Fibroblast of pulmonary artery (primary cell): Measurements from ENCODE around the gene CSTPP1.

Experiments used
- DNase-seq: peaks from one replicate; pipeline ENCODE4 v3.0.0-alpha.2; 2010; ENCODE audit warnings: low read depth
- H3K4me3 ChIP-seq: replicated peaks from 2 replicates; pipeline ENCODE4 v1.5.1; 2011; ENCODE audit warnings: low read depth, mild to moderate bottlenecking, control low read depth, low read length, moderate library complexity
- TF ChIP-seq, protein P1 (sequence below): IDR thresholded peaks from 2 replicates; pipeline ENCODE4 v1.5.1; 2011; ENCODE audit warnings: mild to moderate bottlenecking, control low read depth, low read length, inconsistent platforms; ENCODE audit errors: missing control alignments

CSTPP1 gene

DNA sequence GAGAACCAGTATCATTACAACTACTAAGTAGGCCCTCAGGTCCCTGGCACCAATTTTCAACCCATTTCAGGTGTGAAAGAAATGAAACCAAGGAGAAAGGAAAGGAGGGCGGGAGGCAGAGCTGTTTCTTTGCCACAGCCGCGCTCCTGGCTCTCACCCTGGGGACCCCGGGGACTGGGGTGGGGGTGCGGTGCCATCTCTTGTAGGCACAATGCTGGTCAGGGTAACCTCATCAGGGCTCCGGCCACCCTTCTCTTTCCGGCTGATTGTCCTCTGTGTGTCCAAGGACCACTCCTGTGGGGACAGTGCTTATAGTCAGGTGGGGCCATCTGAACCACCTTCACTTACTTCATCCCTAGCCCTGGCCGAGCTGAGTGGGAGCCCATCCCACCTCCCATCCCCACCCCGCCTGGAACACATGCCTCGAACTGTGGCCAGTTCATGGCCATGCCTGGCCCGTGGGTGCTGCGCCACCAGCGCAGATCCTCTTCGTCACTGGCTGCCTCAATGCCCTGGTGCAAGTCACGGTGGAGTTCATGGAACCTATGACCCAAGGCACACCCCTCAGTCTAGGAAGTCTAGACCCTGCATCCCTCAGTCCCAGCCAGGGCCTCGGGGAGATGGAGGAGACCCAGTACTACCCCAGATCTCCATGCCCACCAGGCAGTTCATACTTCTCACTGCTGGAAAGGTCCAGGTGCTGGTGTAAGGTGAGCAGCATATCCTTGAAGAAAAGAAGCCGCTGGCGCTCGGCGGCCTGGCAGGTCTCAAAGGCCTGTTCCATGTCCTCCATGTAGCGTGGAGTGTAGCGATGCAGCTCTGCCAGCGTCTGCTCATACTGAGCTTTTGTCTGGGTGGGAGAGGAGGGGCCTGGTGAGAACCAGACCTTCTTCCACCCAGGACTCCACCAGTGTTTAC is 242.4 kb downstream of the CSTPP1 start:
- TF ChIP-seq, protein P1, sequence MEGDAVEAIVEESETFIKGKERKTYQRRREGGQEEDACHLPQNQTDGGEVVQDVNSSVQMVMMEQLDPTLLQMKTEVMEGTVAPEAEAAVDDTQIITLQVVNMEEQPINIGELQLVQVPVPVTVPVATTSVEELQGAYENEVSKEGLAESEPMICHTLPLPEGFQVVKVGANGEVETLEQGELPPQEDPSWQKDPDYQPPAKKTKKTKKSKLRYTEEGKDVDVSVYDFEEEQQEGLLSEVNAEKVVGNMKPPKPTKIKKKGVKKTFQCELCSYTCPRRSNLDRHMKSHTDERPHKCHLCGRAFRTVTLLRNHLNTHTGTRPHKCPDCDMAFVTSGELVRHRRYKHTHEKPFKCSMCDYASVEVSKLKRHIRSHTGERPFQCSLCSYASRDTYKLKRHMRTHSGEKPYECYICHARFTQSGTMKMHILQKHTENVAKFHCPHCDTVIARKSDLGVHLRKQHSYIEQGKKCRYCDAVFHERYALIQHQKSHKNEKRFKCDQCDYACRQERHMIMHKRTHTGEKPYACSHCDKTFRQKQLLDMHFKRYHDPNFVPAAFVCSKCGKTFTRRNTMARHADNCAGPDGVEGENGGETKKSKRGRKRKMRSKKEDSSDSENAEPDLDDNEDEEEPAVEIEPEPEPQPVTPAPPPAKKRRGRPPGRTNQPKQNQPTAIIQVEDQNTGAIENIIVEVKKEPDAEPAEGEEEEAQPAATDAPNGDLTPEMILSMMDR, result no peak
- DNase-seq, result no peak
- no peak overlapping the region for H3K4me3 ChIP-seq

DNA sequence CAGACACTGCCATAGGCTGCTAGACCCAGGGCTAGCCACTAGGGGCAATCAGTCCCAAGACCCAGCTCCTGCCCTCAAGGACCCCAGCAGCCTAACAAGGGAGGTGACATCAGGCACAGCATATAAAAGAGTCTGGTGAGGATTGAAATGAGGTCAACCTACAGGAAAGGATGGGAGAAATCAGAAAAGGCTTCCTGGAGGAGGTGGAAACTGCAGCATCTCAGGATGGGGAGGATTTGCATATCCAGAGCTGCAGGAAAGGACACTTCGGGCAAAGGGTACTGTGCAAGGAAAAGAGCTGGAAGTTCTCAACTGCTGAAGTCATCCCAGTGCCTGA is 243.1 kb downstream of the CSTPP1 start:
- no peak overlapping the region for H3K4me3 ChIP-seq
- TF ChIP-seq, protein P1, result peak; percentile 71
- peak; percentile 52 for DNase-seq

DNA sequence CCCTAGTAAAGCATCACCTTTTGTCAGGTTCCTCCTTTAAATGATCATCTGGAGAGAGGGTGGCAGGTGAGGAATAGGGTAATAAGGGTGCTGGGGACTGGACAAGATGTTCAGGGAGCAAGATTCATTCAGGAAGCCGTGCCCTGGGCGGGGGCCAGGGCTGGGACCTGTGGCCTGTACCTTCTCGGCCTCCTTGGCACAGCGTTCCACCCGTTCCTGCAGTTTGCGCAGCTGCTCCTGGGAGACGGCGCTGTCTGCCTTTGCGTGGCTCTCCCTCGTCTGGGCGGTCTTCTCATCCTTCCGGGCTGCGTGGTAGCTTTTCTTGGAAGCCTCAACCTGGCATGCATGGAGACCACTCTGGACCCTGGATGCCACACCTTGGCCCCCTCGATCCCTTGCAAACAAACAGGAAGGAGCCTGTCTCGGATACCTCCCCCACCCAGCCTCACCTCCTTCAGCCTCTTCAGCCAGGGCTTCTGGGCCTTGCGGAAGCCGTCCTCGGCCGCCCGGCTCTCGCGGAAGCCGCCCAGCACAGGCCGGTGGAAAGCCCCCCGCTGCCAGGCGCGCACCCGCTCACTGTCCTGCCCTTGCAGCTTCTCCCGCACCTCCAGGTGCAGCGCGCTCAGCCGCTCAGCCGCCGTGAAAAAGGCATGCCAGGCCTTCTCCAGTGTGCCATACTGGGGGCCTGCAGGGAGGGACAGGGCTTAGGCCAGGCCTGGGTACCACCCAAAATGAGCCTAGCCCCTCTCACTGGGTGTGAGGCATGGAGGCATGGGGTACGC is 243.6 kb downstream of the CSTPP1 start:
- no peak overlapping the region for H3K4me3 ChIP-seq
- no peak for DNase-seq
- TF ChIP-seq, protein P1, result no peak

DNA sequence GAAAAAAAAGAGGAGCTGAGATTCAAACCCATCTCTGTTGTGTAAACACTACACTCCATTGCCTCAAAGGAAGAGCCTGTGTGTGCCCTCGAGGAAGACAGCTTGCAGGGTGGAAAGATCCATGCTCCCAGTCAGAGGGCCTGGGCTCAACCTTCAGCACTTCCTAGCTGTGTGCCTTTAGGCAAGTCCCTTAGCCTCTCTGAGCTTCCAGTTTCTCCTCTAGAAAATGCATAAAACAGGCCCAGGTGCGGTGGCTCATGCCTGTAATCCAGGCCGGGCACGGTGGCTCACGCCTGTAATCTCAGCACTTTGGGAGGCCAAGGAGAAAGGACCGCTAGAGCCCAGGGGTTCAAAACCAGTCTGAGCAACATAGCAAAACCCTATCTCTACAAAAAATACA is 244.7 kb downstream of the CSTPP1 start:
- TF ChIP-seq, protein P1, result no peak
- H3K4me3 ChIP-seq, result no peak overlapping the region
- DNase-seq, result no peak

DNA sequence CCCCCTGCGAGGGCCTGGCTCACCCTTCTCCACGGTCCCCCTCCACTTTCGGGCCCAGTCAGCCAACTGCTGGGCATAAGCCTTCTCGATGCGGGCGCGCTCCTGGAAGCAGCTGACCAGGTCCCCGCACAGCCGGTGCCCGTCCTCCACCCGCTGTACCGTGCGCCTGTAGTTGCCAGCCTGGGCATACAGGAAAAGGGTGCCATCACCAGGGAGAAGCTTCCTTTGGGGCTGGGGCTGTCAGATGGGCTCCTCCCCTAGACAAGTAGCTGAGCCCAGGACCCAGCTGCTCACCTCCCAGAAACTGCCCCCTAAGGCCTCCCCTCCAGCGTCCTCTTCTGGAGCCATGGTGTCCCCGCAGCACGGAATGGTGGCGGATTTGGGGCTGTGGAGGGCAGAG is 245.8 kb downstream of the CSTPP1 start:
- TF ChIP-seq, protein P1, result no peak
- no peak for DNase-seq
- no peak overlapping the region for H3K4me3 ChIP-seq

DNA sequence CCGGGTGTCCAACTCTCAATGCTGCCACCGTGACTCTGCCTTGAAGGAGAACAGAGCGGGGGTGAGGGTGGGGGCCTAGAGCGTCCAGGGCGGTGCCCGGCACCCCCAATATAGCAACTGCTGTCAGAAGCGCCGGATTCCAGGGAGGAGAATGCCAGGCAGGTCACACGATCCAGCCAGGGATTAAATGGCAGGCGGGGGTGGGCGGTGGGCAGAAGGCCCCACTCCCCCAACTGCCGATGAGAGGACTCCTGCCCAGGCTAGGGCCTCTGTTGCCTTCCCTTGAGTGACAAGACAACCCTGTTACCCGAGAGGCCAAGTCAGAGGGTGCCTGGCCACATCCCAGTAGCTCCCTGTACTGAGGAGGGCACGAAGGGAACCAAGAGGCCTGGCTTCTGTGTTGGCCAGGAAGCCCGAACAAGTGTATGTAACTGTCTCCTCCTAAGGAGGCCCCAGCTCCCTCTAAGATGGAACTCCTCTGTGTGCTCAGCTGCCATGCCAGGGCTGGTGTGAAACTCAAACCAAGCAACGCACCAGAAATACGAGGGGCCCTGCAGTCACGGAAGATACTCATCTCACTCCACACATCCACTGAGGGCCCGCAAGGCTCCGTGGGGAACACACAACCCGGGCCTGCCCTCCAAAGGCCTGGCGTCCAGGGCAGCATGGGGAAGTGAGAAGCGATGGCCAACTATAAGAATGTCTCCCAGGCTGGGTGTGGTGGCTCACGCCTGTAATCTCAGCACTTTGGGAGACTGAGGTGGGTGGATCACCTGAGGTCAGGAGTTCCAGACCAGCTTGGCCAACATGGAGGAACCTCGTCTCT is 246.7 kb downstream of the CSTPP1 start:
- no peak overlapping the region for H3K4me3 ChIP-seq
- DNase-seq, result no peak

More for the DNA sequence above, 246.7 kb downstream of the CSTPP1 start:
- TF ChIP-seq, protein P1, result no peak
